Stimulated activated CD4-positive, alpha-beta T cell treated with anti-CD3 and anti-CD28 coated beads, Interleukin-4, amount 100 ng/mL, for 48 hours (primary cell): ENCODE results near the gene SERPINF2.
"Not testable (repeated sequence)": the region's sequence is repeated elsewhere in the genome, so short reads cannot be mapped to it uniquely, and the experiment has no call there.

Experiments
- DNase-seq, 2 donors: peaks; one replicate each; pipeline ENCODE4 v3.0.0-alpha.2; 2020; ENCODE audit warnings: low read depth in 2 of 2

The SERPINF2 gene

GRCh38 chr17:1735418-1735817 lies 7.3 kb upstream of the SERPINF2 start:
- no peak for DNase-seq

GRCh38 chr17:1735834-1736347 lies 6.8 kb upstream of the SERPINF2 start:
- DNase-seq: no peak

- peak; percentile 47 to 63 for DNase-seq
Measured at GRCh38 chr17:1736348-1737281, 6.1 kb upstream of the SERPINF2 start.

- DNase-seq: no peak
Measured at GRCh38 chr17:1737531-1738291, 5.0 kb upstream of the SERPINF2 start.

GRCh38 chr17:1741899-1742298 lies 772 bp upstream of the SERPINF2 start:
- not testable (repeated sequence) for DNase-seq

- no peak for DNase-seq
Measured at GRCh38 chr17:1743088-1743439, 393 bp downstream of the SERPINF2 start.

- DNase-seq: no peak
Measured at GRCh38 chr17:1744551-1745512, 2.2 kb downstream of the SERPINF2 start.

- DNase-seq: no peak
Measured at GRCh38 chr17:1745513-1746020, 2.9 kb downstream of the SERPINF2 start.

GRCh38 chr17:1746975-1747543 lies 4.4 kb downstream of the SERPINF2 start:
- DNase-seq: no peak

GRCh38 chr17:1750628-1751027 lies 8.0 kb downstream of the SERPINF2 start:
- DNase-seq: no peak

GRCh38 chr17:1752425-1753262 lies 10.0 kb downstream of the SERPINF2 start:
- DNase-seq: no peak

GRCh38 chr17:1753767-1754429 lies 11.2 kb downstream of the SERPINF2 start:
- DNase-seq: no peak

- no peak for DNase-seq
Measured at GRCh38 chr17:1754430-1755112, 11.9 kb downstream of the SERPINF2 start.

- DNase-seq: no peak
Measured at GRCh38 chr17:1755252-1755826, 12.7 kb downstream of the SERPINF2 start.

GRCh38 chr17:1755827-1756262 lies 13.2 kb downstream of the SERPINF2 start:
- no peak for DNase-seq

- no peak for DNase-seq
Measured at GRCh38 chr17:1758807-1759206, 16.1 kb downstream of the SERPINF2 start.

GRCh38 chr17:1759529-1759928 lies 16.9 kb downstream of the SERPINF2 start:
- DNase-seq: no peak

GRCh38 chr17:1762233-1762900 lies 19.7 kb downstream of the SERPINF2 start:
- no peak for DNase-seq
